CD14-positive monocyte (primary cell): ENCODE data around the gene ANGPTL7. TPM values are rescaled to one million over a fixed set of nuclear protein-coding genes. Genes with fewer than 3 reads are reported as not detected.

Experiments used
- DNase-seq, 3 donors: peaks; one replicate each; pipeline ENCODE4 v3.0.0-alpha.2; 2011 to 2022
- H2AFZ ChIP-seq: 2 replicates; pipeline ENCODE4 v1.6.0; 2012; ENCODE audit warnings: mild to moderate bottlenecking, low read depth, low read length, inconsistent platforms; ENCODE audit not compliant: insufficient read depth, poor library complexity, severe bottlenecking
- H3K27ac ChIP-seq, 2 donors: 1 replicate in 1 of 2; 2 replicates in 1 of 2; pipeline ENCODE4 v1.5.1; 2012 to 2013; ENCODE audit warnings: low read length in 2 of 2, control low read depth in 1 of 2, inconsistent platforms in 1 of 2, low read depth in 1 of 2, mild to moderate bottlenecking in 1 of 2
- H3K27me3 ChIP-seq, 2 donors: one replicate each; pipeline versions ENCODE4 v1.6.0 to v1.6.1; 2011 to 2013; ENCODE audit warnings: low read length in 2 of 2; ENCODE audit not compliant: control insufficient read depth in 2 of 2, insufficient read depth in 2 of 2
- H3K36me3 ChIP-seq, 2 donors: replicated peaks in 1 of 2; 1 replicate in 1 of 2; 2 replicates in 1 of 2; pipeline versions ENCODE4 v1.5.1 to v1.6.1; 2012 to 2013; ENCODE audit warnings: low read length in 2 of 2, control low read depth in 1 of 2, inconsistent platforms in 1 of 2, mild to moderate bottlenecking in 1 of 2; ENCODE audit not compliant: insufficient read depth in 2 of 2, control insufficient read depth in 1 of 2
- H3K4me1 ChIP-seq, 2 donors: 1 replicate in 1 of 2; 2 replicates in 1 of 2; pipeline versions ENCODE4 v1.5.1 to v1.6.1; 2012 to 2013; ENCODE audit warnings: low read length in 2 of 2, control low read depth in 1 of 2, inconsistent platforms in 1 of 2, mild to moderate bottlenecking in 1 of 2, moderate library complexity in 1 of 2; ENCODE audit not compliant: insufficient read depth in 2 of 2, control insufficient read depth in 1 of 2
- H3K4me2 ChIP-seq: replicated peaks from 2 replicates; pipeline ENCODE3; 2012; ENCODE audit warnings: low read length, moderate library complexity, mild to moderate bottlenecking; ENCODE audit not compliant: poor library complexity, severe bottlenecking; ENCODE audit errors: extremely low read depth
- H3K4me3 ChIP-seq, 3 experiments: fragments of 200-600 bp in 1 of 3; sonication (generic) in 1 of 3; replicated peaks in 1 of 3; 1 replicate in 2 of 3; 2 replicates in 1 of 3; pipeline ENCODE4 v1.5.1; 2011 to 2013; ENCODE audit warnings: low read length in 3 of 3, mild to moderate bottlenecking in 3 of 3, control low read depth in 2 of 3, low read depth in 2 of 3, inconsistent platforms in 1 of 3, moderate library complexity in 1 of 3
- H3K79me2 ChIP-seq: 2 replicates; pipeline ENCODE4 v1.6.0; 2012; ENCODE audit warnings: mild to moderate bottlenecking, control low read depth, inconsistent platforms, low read length, moderate library complexity; ENCODE audit not compliant: insufficient read depth
- H3K9ac ChIP-seq: 2 replicates; pipeline ENCODE4 v1.6.0; 2017; ENCODE audit warnings: low read length, mild to moderate bottlenecking; ENCODE audit not compliant: insufficient read depth, poor library complexity, severe bottlenecking
- H3K9me3 ChIP-seq, 2 donors: replicated peaks in 1 of 2; 1 replicate in 1 of 2; 2 replicates in 1 of 2; pipeline versions ENCODE4 v1.5.1 to v1.6.1; 2012 to 2013; ENCODE audit warnings: low read length in 2 of 2, control low read depth in 1 of 2; ENCODE audit not compliant: control insufficient read depth in 1 of 2, insufficient read depth in 1 of 2
- H4K20me1 ChIP-seq: 2 replicates; pipeline ENCODE4 v1.6.0; 2012; ENCODE audit warnings: mild to moderate bottlenecking, low read length, control low read depth, moderate library complexity; ENCODE audit not compliant: insufficient read depth
- H3K27ac Mint-ChIP-seq, 7 donors: one replicate each; pipeline ENCODE4 v1.8.0; 2020; ENCODE audit warnings: mild to moderate bottlenecking in 7 of 7, mixed read lengths in 7 of 7, moderate library complexity in 6 of 7, inconsistent platforms in 2 of 7
- H3K27me3 Mint-ChIP-seq, 3 donors: one replicate each; pipeline ENCODE4 v1.8.0; 2021 to 2022; ENCODE audit warnings: low read depth in 3 of 3, mild to moderate bottlenecking in 3 of 3, mixed read lengths in 3 of 3, moderate library complexity in 3 of 3, inconsistent platforms in 1 of 3
- H3K36me3 Mint-ChIP-seq, 2 donors: one replicate each; pipeline ENCODE4 v1.8.0; 2020; ENCODE audit warnings: mixed read lengths in 2 of 2, inconsistent platforms in 1 of 2, mild to moderate bottlenecking in 1 of 2
- H3K4me1 Mint-ChIP-seq: one replicate; pipeline ENCODE4 v1.8.0; 2020; ENCODE audit warnings: mild to moderate bottlenecking, mixed read lengths
- H3K4me3 Mint-ChIP-seq, 2 donors: one replicate each; pipeline ENCODE4 v1.8.0; 2020; ENCODE audit warnings: mild to moderate bottlenecking in 2 of 2, mixed read lengths in 2 of 2, moderate library complexity in 1 of 2
- H3K9me3 Mint-ChIP-seq, 7 donors: one replicate each; pipeline ENCODE4 v1.8.0; 2020 to 2022; ENCODE audit warnings: mixed read lengths in 7 of 7, mild to moderate bottlenecking in 6 of 7, moderate library complexity in 6 of 7, inconsistent platforms in 2 of 7
- WGBS: methylation state at CpG from one replicate; pipeline ENCODE4 v1.1.5; 2013; ENCODE audit warnings: missing lambda C conversion rate; ENCODE audit not compliant: insufficient coverage; 5-methylcytosine and 5-hydroxymethylcytosine counted together
- intact Hi-C, 2 donors: fragments of 100-400 bp; cut with micrococcal nuclease; formaldehyde crosslinking; loops; one replicate each; pipeline versions ENCODE4 v1.15.0 to v1.15.1; 2023
- polyA plus RNA-seq, 3 donors: library from polyadenylated mRNA; depleted of rRNA in 1 of 3; unstranded in 2 of 3; stranded (reverse) in 1 of 3; fragments of 300-500 nt in 2 of 3; fragments of >200 nt in 1 of 3; fragmentation: Illumina TruSeq in 2 of 3; gene quantifications; 1 replicate in 2 of 3; 2 replicates in 1 of 3; pipeline ENCODE4 v1.2.3, GENCODE V29; 2012 to 2021
- TF ChIP-seq, protein P1 (sequence below): fragments of 200-600 bp; IDR thresholded peaks from one replicate; pipeline ENCODE4 v1.8.0; 2022; ENCODE audit warnings: antibody characterized with exemption, mild to moderate bottlenecking

ANGPTL7 gene
- polyA plus RNA-seq, 3 donors, result not detected

DNA sequence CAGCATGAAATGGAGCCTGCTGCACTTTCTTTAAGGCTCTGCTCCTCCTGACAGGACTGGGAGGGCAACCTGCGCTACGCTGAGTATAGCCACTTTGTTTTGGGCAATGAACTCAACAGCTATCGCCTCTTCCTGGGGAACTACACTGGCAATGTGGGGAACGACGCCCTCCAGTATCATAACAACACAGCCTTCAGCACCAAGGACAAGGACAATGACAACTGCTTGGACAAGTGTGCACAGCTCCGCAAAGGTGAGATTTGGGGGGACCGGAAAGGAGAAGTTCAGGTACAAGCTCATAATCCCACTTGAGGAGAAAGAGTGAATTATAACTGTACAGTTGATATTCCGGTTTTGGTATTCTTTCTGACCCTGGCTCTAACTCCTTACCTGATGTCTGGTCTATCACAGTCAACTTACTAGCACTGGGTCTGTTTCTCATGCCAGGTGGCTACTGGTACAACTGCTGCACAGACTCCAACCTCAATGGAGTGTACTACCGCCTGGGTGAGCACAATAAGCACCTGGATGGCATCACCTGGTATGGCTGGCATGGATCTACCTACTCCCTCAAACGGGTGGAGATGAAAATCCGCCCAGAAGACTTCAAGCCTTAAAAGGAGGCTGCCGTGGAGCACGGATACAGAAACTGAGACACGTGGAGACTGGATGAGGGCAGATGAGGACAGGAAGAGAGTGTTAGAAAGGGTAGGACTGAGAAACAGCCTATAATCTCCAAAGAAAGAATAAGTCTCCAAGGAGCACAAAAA, 5.4 kb downstream of the ANGPTL7 start:
- intact Hi-C loops, result no loop called here
- DNase-seq, result no peak
- H3K27ac Mint-ChIP-seq, result no peak overlapping the region
- H3K9me3 ChIP-seq, result no peaks in the 10 kb centered on the region
- no peaks in the 10 kb centered on the region for H3K9me3 Mint-ChIP-seq
- no peak overlapping the region for H3K4me3 ChIP-seq
- H3K4me2 ChIP-seq, result no peak overlapping the region
- TF ChIP-seq, protein P1, sequence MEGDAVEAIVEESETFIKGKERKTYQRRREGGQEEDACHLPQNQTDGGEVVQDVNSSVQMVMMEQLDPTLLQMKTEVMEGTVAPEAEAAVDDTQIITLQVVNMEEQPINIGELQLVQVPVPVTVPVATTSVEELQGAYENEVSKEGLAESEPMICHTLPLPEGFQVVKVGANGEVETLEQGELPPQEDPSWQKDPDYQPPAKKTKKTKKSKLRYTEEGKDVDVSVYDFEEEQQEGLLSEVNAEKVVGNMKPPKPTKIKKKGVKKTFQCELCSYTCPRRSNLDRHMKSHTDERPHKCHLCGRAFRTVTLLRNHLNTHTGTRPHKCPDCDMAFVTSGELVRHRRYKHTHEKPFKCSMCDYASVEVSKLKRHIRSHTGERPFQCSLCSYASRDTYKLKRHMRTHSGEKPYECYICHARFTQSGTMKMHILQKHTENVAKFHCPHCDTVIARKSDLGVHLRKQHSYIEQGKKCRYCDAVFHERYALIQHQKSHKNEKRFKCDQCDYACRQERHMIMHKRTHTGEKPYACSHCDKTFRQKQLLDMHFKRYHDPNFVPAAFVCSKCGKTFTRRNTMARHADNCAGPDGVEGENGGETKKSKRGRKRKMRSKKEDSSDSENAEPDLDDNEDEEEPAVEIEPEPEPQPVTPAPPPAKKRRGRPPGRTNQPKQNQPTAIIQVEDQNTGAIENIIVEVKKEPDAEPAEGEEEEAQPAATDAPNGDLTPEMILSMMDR, result no peak
- H3K27me3 Mint-ChIP-seq, result no peaks in the 10 kb centered on the region
- peaks cover 89 to 100% of the 10 kb centered on the region in 2 donors for H3K36me3 ChIP-seq
- H3K9ac ChIP-seq, result no peak overlapping the region
- WGBS, result 100% methylated on average over 4 of the region's 14 CpGs
- no peaks in the 10 kb centered on the region for H3K4me1 Mint-ChIP-seq
- no peaks in the 10 kb centered on the region for H3K4me1 ChIP-seq
- H3K79me2 ChIP-seq, result no peaks in the 10 kb centered on the region
- H3K27me3 ChIP-seq, result no peaks in the 10 kb centered on the region
- no peak overlapping the region for H2AFZ ChIP-seq
- peaks cover 88 to 99% of the 10 kb centered on the region in 2 donors for H3K36me3 Mint-ChIP-seq
- no peaks in the 10 kb centered on the region for H4K20me1 ChIP-seq
- H3K4me3 Mint-ChIP-seq, result no peak overlapping the region
- H3K27ac ChIP-seq, result no peak overlapping the region

DNA sequence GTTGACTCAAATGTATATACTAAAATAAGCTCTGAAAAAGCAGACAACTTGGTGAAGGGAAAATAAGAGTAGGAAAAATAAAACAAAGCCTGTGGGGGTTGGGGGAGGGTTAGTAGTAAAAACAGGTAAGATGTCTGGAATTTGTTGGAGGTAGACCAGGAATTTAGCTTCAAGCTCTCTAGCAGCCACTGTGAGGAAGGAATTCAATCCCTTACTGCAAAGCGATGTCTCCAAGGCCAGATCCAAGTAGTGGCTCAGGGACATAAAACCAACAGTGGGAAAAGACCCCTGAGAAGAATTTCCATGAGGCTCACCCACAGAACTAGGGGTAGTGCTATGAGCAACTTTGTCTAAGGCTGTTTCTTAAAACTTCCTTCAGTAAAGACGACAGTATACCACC, 7.8 kb downstream of the ANGPTL7 start:
- H3K4me1 Mint-ChIP-seq, result no peaks in the 10 kb centered on the region

More for the DNA sequence above, 7.8 kb downstream of the ANGPTL7 start:
- Histone ChIP-seq H3K27ac (no peak overlapping the region), H3K36me3 (peaks cover 91 to 97% of the 10 kb centered on the region in 2 donors), H3K27me3 (no peaks in the 10 kb centered on the region), H2AFZ (no peak overlapping the region), H3K79me2 (no peaks in the 10 kb centered on the region), H3K4me3 (no peak overlapping the region), H3K9me3 (no peaks in the 10 kb centered on the region), H4K20me1 (no peaks in the 10 kb centered on the region), H3K4me1 (no peaks in the 10 kb centered on the region), H3K4me2 (no peak overlapping the region), H3K9ac (no peak overlapping the region)
- intact Hi-C loops, result no loop called here
- no peak for DNase-seq
- Mint-ChIP-seq H3K27ac (no peak overlapping the region), H3K36me3 (peaks cover 81 to 94% of the 10 kb centered on the region in 2 donors), H3K4me3 (no peak overlapping the region), H3K9me3 (no peaks in the 10 kb centered on the region), H3K27me3 (no peaks in the 10 kb centered on the region)
- WGBS, result no CpG with 5 or more reads among the region's 2 CpGs
- TF ChIP-seq, protein P1, result no peak
